GM19463 (cell line): ENCODE measurements around the gene ZBTB25.
A peak's percentile ranks its signal among the peaks of the same experiment; 100 is the strongest.

Experiments
- ATAC-seq: cut with Tn5 transposase; IDR thresholded peaks from one replicate; pipeline ENCODE4 v1.9.1; 2021; ENCODE audit warnings: mild to moderate bottlenecking, moderate library complexity; ENCODE audit not compliant: unreplicated experiment

ZBTB25 gene

DNA sequence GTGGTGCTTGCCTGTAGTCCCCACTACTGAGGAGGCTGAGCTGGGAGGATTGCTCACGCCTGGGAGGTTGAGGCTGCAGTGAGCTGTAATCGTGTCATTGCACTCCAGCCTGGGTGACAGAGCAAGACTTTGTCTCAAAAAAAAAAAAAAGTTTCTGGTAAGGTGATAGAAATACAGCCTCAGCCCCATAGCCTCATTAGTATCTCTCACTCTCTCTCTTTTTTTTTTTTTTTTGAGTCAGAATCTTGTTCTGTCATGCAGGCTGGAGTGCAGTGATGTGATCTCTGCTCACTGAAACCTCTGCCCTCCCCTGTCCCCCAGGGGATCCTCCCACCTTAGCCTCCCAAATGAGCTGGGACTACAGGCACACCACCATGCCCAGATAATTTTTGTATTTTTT is 96.3 kb downstream of the ZBTB25 start:
- ATAC-seq = peak; percentile 53

- ATAC-seq = no peak
Measured at GRCh38 chr14:64405295-64405694, 98.3 kb downstream of the ZBTB25 start.

- no peak for ATAC-seq
Measured at GRCh38 chr14:64401949-64402348, 101.7 kb downstream of the ZBTB25 start.

GRCh38 chr14:64400829-64401459 is 102.7 kb downstream of the ZBTB25 start:
- ATAC-seq = no peak
